H1 (cell line): ENCODE measurements around the gene ODR4. TPM values are rescaled to one million over a fixed set of nuclear protein-coding genes. Genes with fewer than 3 reads are reported as not detected.

Source experiments
- CBX8 ChIP-seq: fragments of 300-800, 300-1000 bp; sonication (generic); IDR thresholded peaks from 2 replicates; pipeline ENCODE4 v1.7.1; 2016; ENCODE audit warnings: low read depth, low read length, borderline replicate concordance
- CHD7 ChIP-seq: fragments of 300-600 bp; sonication (generic); IDR thresholded peaks from 2 replicates; pipeline ENCODE4 v1.7.1; 2012; ENCODE audit warnings: low read length, moderate library complexity, mild to moderate bottlenecking, inconsistent platforms; ENCODE audit not compliant: insufficient replicate concordance
- GABPA ChIP-seq: IDR thresholded peaks from 2 replicates; pipeline ENCODE4 v1.6.1; 2011; ENCODE audit warnings: mild to moderate bottlenecking, low read length, moderate library complexity, borderline replicate concordance; ENCODE audit not compliant: insufficient read depth
- HDAC2 ChIP-seq, 2 experiments: fragments of 300-600 bp in 1 of 2; sonication (generic) in 1 of 2; IDR thresholded peaks; 2 replicates each; pipeline ENCODE4 v1.6.1; 2011 to 2012; ENCODE audit warnings: low read depth in 2 of 2, low read length in 2 of 2, mild to moderate bottlenecking in 2 of 2, moderate library complexity in 2 of 2, borderline replicate concordance in 1 of 2, inconsistent platforms in 1 of 2
- HDAC6 ChIP-seq: IDR thresholded peaks from one replicate; pipeline ENCODE4 v1.7.1; 2012; ENCODE audit warnings: low read depth, mild to moderate bottlenecking, inconsistent platforms, low read length, moderate library complexity
- JUND ChIP-seq: IDR thresholded peaks from 2 replicates; pipeline ENCODE4 v1.6.1; 2011; ENCODE audit warnings: mild to moderate bottlenecking, improper control_type of control experiment, low read length
- MAX ChIP-seq: IDR thresholded peaks from 2 replicates; pipeline ENCODE4 v1.6.1; 2012; ENCODE audit warnings: inconsistent platforms
- RBBP5 ChIP-seq: IDR thresholded peaks from 2 replicates; pipeline ENCODE4 v1.7.1; 2012; ENCODE audit warnings: low read depth, mild to moderate bottlenecking, inconsistent platforms, low read length, moderate library complexity, borderline replicate concordance
- RXRA ChIP-seq: IDR thresholded peaks from 2 replicates; pipeline ENCODE4 v1.6.1; 2011; ENCODE audit warnings: low read depth, mild to moderate bottlenecking, low read length, moderate library complexity; ENCODE audit not compliant: insufficient read depth
- SP1 ChIP-seq: IDR thresholded peaks from 2 replicates; pipeline ENCODE4 v1.6.1; 2011; ENCODE audit warnings: low read depth, low read length
- TBP ChIP-seq: IDR thresholded peaks from 2 replicates; pipeline ENCODE4 v1.6.1; 2011; ENCODE audit warnings: low read depth, low read length, improper control_type of control experiment
- polyA plus RNA-seq, 7 experiments: library from polyadenylated mRNA; depleted of rRNA in 3 of 7; stranded (reverse) in 5 of 7; unstranded in 2 of 7; fragments of >200 nt in 5 of 7; fragments of 200-250 nt in 2 of 7; gene quantifications; 1 replicate in 5 of 7; 2 replicates in 1 of 7; 4 replicates in 1 of 7; pipeline versions ENCODE4 v1.2.1 to v1.2.3, GENCODE V29; 2011 to 2013; ENCODE audit warnings: missing spikeins in 2 of 7, mixed read lengths in 2 of 7
- total RNA-seq: library from RNA; stranded (reverse); fragmentation: NEBNext Ultra II Directional; extraction: Animal tissue kit (Norgen Biotek cat#: 25700); gene quantifications from 2 replicates; pipeline ENCODE4 v1.2.1, GENCODE V29; 2021

Gene ODR4
- total and polyA plus RNA-seq, 2 of the 8 experiments (the other 6 are each of a cell fraction or from before 2014, with no cell fraction given), result 4.1 to 14.1 TPM

- TF ChIP-seq RXRA, result no peak
- no peak for TF ChIP-seq HDAC2 (IDR thresholded peaks at IDR 0.05; ENCODE audit: borderline replicate concordance in 1 of 2, low read depth in 2 of 2, low read length in 2 of 2)
- TF ChIP-seq JUND, result no peak
- no peak for TF ChIP-seq RBBP5
- no peak for TF ChIP-seq MAX
- TF ChIP-seq HDAC6, result no peak
- TF ChIP-seq GABPA, result no peak
- no peak for TF ChIP-seq CHD7
- TF ChIP-seq CBX8, result no peak
- no peak for TF ChIP-seq SP1
- TF ChIP-seq TBP, result no peak
Observed at GRCh38 chr1:186420311-186420710, 44.7 kb downstream of the ODR4 start (continued).
